ENCODE results near the gene DBNL. TPM values are rescaled to one million over a fixed set of nuclear protein-coding genes. Genes with fewer than 3 reads are reported as not detected.
A peak's percentile ranks its signal among the peaks of the same experiment; 100 is the strongest.
"Not testable (repeated sequence)": the region's sequence is repeated elsewhere in the genome, so short reads cannot be mapped to it uniquely, and the experiment has no call there.

DBNL gene
- total and polyA plus RNA-seq, 7 donors = 33.4 to 66.7 (median 40.0) TPM

GRCh38 chr7:44022796-44023467 lies 21.6 kb upstream of the DBNL start:
- not testable (repeated sequence) for DNase-seq; H3K4me3 ChIP-seq; H3K4me1 ChIP-seq; H3K9me3 ChIP-seq; ATAC-seq; H3K36me3 ChIP-seq (ENCODE audit: insufficient read depth in 1 of 2, low read depth in 1 of 2); H3K27me3 ChIP-seq (ENCODE audit: insufficient read depth in 3 of 3, low read length in 2 of 3); H3K27ac ChIP-seq
- intact Hi-C loops (cut with DNase I) = loop anchor here in 1 of 2 donors (10.0 kb wide), 1 partner anchor 172 kb away; no protein-coding TSS in a partner anchor
- WGBS, 3 donors = 78 to 79% (median 78%) methylated on average over 6 of the region's 6 CpGs

DNA sequence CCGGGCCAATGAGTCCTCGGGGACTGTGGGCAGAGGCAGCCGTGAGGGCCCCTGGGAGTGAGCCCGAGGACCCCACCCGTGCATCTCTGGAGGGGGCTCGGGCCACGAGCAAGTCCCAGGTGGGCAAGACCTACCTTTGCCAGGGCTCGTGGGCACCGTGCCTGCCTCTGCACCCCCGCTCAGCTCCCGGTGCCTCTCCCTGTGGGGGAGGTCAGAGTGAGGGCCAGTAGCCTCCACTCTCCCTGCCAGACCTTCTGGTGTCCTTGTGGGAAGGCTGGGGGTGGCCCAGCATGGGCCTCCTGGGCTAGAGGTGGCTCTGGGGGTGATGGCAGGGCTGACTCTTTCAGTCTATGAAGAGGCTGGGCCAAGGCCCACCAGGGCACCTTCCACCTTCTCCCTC lies 15.1 kb upstream of the DBNL start:
- intact Hi-C loops (cut with DNase I) = loop anchor here in 1 of 2 donors (10.0 kb wide), 1 partner anchor 165 kb away; no protein-coding TSS in a partner anchor

DNA sequence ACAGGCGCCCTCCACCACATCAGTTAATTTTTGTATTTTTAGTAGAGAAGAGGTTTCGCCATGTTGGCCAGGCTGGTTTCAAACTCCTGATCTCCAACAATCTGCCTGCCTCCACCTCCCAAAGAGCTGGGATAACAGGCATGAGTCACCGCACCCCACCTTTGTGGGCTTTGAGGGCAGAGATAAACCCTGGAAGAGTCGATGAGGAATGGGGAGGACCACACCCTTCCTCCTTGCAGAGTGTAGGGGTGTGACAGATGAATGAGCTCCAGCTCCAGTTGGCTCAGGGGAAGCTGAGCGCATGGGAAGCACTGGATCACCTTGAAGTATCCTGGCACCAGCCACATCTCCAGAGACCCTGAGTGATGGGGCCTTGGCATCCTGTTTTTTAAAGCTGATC lies 14.5 kb upstream of the DBNL start:
- H3K27me3 ChIP-seq (ENCODE audit: insufficient read depth in 3 of 3, low read length in 2 of 3); DNase-seq; H3K4me3 ChIP-seq; H3K9me3 ChIP-seq; H3K27ac ChIP-seq; H3K36me3 ChIP-seq (ENCODE audit: insufficient read depth in 1 of 2, low read depth in 1 of 2); intact Hi-C loops (cut with DNase I); H3K4me1 ChIP-seq: not testable (repeated sequence)
- peak in 2 of 4 donors; percentile 8 to 15 for ATAC-seq
- 72 to 100% (median 83%) methylated on average over 2 to 4 of the region's 5 CpGs for WGBS, 3 donors

More for the DNA sequence above, 15.1 kb upstream of the DBNL start:
- H3K27me3 ChIP-seq (ENCODE audit: insufficient read depth in 3 of 3, low read length in 2 of 3); H3K4me3 ChIP-seq; H3K4me1 ChIP-seq; DNase-seq; H3K27ac ChIP-seq; H3K36me3 ChIP-seq (ENCODE audit: insufficient read depth in 1 of 2, low read depth in 1 of 2); H3K9me3 ChIP-seq: not testable (repeated sequence)
- peak in 1 of 4 donors; percentile 21 for ATAC-seq
- WGBS, 3 donors = 64 to 92% (median 80%) methylated on average over 2 to 4 of the region's 11 CpGs

- H3K4me1 ChIP-seq; ATAC-seq; H3K9me3 ChIP-seq; DNase-seq; H3K4me3 ChIP-seq; intact Hi-C loops (cut with DNase I); H3K36me3 ChIP-seq (ENCODE audit: insufficient read depth in 1 of 2, low read depth in 1 of 2); H3K27me3 ChIP-seq (ENCODE audit: insufficient read depth in 3 of 3, low read length in 2 of 3); H3K27ac ChIP-seq: not testable (repeated sequence)
- 84 to 91% (median 89%) methylated on average over 12 of the region's 13 CpGs for WGBS, 3 donors
Measured at GRCh38 chr7:44031319-44031718, 13.2 kb upstream of the DBNL start.

DNA sequence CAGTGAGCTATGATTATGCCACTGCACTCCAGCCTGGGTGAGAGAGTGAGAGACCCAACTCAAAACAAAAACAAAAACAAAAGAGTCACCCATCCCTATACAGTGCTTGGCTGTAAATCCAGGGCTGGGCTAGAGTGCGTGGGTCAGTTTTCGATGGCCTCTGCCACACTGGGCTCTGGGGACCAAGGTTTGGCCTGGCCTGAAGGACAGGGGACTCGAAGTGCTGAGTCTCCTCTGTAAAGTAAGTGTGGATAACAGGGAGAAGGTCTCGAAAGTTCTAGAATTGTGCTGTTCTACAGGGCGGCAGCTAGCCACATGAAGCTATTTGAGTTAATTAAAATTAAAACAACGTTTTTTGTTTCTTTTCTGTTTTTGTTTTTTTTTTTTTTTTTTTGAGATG lies 12.5 kb upstream of the DBNL start:
- DNase-seq; intact Hi-C loops (cut with DNase I): not testable (repeated sequence)

GRCh38 chr7:44033971-44034844 lies 10.3 kb upstream of the DBNL start:
- H3K36me3 ChIP-seq (ENCODE audit: insufficient read depth in 1 of 2, low read depth in 1 of 2); ATAC-seq; H3K27me3 ChIP-seq (ENCODE audit: insufficient read depth in 3 of 3, low read length in 2 of 3); intact Hi-C loops (cut with DNase I); H3K27ac ChIP-seq; H3K9me3 ChIP-seq; H3K4me3 ChIP-seq; DNase-seq; H3K4me1 ChIP-seq: not testable (repeated sequence)
- WGBS, 3 donors = 84 to 89% (median 89%) methylated on average over 10 to 17 of the region's 18 CpGs

More for the DNA sequence above, 12.5 kb upstream of the DBNL start:
- H3K27me3 ChIP-seq (ENCODE audit: insufficient read depth in 3 of 3, low read length in 2 of 3); H3K4me3 ChIP-seq; H3K9me3 ChIP-seq; ATAC-seq; H3K27ac ChIP-seq; H3K36me3 ChIP-seq (ENCODE audit: insufficient read depth in 1 of 2, low read depth in 1 of 2); H3K4me1 ChIP-seq: not testable (repeated sequence)
- WGBS, 3 donors = 78 to 93% (median 82%) methylated on average over 5 to 6 of the region's 6 CpGs

GRCh38 chr7:44036364-44036763 lies 8.1 kb upstream of the DBNL start:
- H3K9me3 ChIP-seq; H3K4me1 ChIP-seq; H3K36me3 ChIP-seq (ENCODE audit: insufficient read depth in 1 of 2, low read depth in 1 of 2); intact Hi-C loops (cut with DNase I); H3K27me3 ChIP-seq (ENCODE audit: insufficient read depth in 3 of 3, low read length in 2 of 3); H3K27ac ChIP-seq; DNase-seq; H3K4me3 ChIP-seq: not testable (repeated sequence)
- WGBS, 3 donors = 28 to 61% (median 47%) methylated on average over 3 to 10 of the region's 10 CpGs
- peak in 3 of 4 donors; percentile 5 to 26 (median 12) for ATAC-seq

DNA sequence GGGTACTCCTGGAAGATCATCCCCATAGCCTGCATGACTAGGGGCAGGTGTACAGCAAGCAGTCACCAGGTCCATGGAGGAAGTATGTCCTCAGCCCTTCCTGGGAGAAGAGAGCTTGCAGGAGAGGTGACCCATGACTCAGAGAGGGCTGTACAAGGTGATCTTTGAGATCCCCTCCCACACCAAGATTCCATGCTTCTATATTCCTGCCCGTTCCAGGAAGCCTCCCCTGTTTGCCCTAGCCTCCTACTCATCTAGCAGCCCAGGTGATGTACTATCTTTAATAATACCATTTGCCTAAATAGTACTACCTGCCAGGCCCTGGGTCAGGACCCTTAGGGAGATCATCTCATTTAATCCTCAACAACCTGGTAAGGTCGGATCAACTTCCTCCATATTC lies 6.6 kb upstream of the DBNL start:
- DNase-seq = peak in 1 of 2 donors; percentile 8
- intact Hi-C loops (cut with DNase I); H3K9me3 ChIP-seq; H3K4me1 ChIP-seq; ATAC-seq; H3K27me3 ChIP-seq (ENCODE audit: insufficient read depth in 3 of 3, low read length in 2 of 3); H3K27ac ChIP-seq; H3K36me3 ChIP-seq (ENCODE audit: insufficient read depth in 1 of 2, low read depth in 1 of 2); H3K4me3 ChIP-seq: not testable (repeated sequence)
- 69 to 85% (median 73%) methylated on average over 1 to 2 of the region's 2 CpGs for WGBS, 3 donors

DNA sequence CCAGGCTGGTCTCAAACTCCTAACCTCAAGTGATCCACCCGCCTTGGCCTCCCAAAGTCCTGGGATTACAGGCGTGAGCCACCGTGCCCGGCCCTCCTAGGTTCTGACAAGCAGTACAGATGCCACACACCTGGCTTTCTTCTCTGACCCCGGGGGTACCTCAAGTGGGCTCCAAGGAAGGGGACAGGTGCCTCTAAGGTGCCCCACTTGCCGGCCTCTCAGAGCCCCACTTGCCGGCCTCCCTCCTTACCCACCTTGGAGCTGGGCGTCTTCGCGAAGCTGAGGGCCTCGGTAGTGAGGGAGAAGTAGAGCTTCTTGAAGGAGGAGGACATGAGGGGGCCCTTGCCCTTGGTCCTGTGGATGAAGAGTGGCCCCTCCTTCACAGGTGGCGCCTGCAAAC lies 5.9 kb upstream of the DBNL start:
- H3K4me1 ChIP-seq; H3K36me3 ChIP-seq (ENCODE audit: insufficient read depth in 1 of 2, low read depth in 1 of 2); H3K9me3 ChIP-seq; H3K27ac ChIP-seq; H3K27me3 ChIP-seq (ENCODE audit: insufficient read depth in 3 of 3, low read length in 2 of 3); intact Hi-C loops (cut with DNase I); ATAC-seq; H3K4me3 ChIP-seq: not testable (repeated sequence)
- 35 to 50% (median 48%) methylated on average over 3 to 4 of the region's 12 CpGs for WGBS, 3 donors
- DNase-seq = peak in 1 of 2 donors; percentile 14

DNA sequence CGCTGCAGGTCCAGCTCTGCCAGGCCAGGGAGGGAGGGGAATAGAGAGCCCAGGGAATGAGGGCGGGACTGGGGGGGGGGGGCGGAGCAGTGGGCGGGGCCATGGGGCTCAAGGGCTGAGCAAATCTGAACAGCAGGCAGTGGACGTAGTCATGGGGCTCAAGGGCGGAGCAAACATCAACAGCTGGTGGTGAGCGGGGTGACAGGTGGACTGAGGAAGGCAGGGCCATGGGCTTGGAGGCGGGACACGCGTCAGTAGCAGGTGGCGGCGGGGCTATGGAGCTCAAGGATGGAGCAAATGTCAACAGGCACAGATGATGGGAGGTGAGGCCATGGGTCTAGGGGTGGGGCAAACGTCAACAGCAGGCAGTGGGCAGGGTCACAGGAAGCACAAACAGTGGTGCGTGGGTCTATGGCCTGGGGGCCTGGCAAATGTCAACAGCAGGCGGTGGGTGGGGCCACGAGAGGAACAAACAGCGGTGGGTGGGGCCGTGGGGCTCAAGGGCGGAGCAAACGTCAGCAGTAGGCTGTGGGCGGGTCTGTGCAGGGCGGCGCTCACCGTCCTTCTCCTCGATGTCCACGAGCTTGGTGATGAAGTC lies 5.4 kb upstream of the DBNL start:
- DNase-seq = peak; percentile 94 to 97
- 2 to 3% (median 2%) methylated on average over 13 to 20 of the region's 26 CpGs for WGBS, 3 donors
- peak; percentile 93 to 96 (median 93) for ATAC-seq
- H3K36me3 ChIP-seq (ENCODE audit: insufficient read depth in 1 of 2, low read depth in 1 of 2); intact Hi-C loops (cut with DNase I); H3K9me3 ChIP-seq; H3K4me1 ChIP-seq; H3K27me3 ChIP-seq (ENCODE audit: insufficient read depth in 3 of 3, low read length in 2 of 3): not testable (repeated sequence)
- Histone ChIP-seq H3K4me3 (peak overlapping the region; percentile 47), H3K27ac (peak overlapping the region; percentile 68)
